DMS153 treated with DMSO at 0.1 percent for 48 hours (cell line): ENCODE data around the gene SLC43A1.
A peak's percentile ranks its signal among the peaks of the same experiment; 100 is the strongest.

Source experiments
- DNase-seq: peaks from one replicate; lab custom pipeline; 2025; ENCODE audit not compliant: unreplicated experiment; lab: John Stamatoyannopoulos, UW

The SLC43A1 gene

DNA sequence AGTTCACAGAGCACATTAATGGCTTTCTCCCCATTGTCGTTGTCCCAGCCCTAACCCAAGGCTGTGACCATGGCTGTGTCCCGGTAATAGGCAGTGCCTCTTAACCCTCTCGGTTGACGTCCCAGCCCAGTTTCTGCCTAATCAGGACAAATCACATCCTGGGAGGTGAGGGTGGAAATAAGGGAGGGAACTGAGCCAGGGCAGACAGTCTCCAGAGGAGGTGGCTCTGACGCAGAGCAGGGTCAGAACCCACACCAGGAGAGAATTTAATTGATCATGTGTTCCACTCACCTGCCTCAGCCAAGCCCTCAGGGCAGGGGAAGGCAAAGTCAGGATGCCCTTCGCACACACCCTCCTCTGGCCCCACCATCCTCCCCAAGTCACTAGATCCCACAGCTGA is 17.0 kb downstream of the SLC43A1 start:
- no peak for DNase-seq

- no peak for DNase-seq
Measured at GRCh38 chr11:57497303-57498247, 17.9 kb downstream of the SLC43A1 start.

- no peak for DNase-seq
Measured at GRCh38 chr11:57496109-57496820, 19.2 kb downstream of the SLC43A1 start.

DNA sequence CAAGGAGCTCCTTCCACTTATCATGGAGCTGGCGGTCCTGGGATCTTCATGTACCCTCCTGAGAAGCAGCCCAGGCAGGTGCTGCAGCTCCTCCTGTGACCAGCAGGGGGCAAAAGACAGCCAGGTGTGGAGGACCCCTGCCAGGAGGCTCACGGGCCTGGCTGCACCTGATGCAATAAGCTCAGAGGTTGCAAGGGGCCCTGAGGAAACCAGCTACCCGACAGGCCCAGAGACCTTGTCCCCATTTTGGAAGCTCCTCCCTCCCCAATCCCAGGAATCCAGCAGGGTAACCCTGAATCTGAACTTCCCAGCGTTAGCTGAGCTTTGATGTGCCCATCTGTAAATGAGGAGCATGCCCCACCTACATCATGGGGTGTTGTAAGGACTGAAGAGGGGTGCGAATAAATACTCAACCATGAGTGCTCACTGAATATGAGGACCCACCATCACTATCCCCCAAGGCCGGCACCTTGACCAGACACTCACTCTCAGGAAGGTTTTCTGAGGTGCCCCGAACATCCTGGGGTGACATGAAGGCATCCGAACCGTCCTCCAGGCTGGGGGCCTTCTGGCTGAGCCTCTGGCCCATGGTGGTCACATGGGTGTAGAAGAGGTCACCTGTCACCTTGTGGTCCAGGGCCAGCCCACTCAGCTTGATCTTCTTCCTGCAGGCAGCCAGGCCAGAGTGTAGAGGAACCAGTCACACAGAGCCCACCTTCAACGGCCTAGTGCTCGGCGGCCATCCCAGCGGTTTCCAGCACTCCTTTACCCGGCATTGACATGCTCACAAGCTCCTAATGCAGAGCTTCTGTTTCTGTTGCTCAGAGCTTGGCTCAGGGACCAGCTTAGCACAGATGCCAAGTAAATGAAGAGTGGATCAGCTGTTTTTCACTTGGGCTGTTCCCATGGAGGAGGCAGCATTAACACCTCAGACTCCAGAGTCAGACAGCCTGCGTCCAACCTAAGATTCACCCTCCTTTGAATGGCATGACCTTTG is 21.7 kb downstream of the SLC43A1 start:
- peak; percentile 31 for DNase-seq

- no peak for DNase-seq
Measured at GRCh38 chr11:57491371-57492061, 24.0 kb downstream of the SLC43A1 start.

DNA sequence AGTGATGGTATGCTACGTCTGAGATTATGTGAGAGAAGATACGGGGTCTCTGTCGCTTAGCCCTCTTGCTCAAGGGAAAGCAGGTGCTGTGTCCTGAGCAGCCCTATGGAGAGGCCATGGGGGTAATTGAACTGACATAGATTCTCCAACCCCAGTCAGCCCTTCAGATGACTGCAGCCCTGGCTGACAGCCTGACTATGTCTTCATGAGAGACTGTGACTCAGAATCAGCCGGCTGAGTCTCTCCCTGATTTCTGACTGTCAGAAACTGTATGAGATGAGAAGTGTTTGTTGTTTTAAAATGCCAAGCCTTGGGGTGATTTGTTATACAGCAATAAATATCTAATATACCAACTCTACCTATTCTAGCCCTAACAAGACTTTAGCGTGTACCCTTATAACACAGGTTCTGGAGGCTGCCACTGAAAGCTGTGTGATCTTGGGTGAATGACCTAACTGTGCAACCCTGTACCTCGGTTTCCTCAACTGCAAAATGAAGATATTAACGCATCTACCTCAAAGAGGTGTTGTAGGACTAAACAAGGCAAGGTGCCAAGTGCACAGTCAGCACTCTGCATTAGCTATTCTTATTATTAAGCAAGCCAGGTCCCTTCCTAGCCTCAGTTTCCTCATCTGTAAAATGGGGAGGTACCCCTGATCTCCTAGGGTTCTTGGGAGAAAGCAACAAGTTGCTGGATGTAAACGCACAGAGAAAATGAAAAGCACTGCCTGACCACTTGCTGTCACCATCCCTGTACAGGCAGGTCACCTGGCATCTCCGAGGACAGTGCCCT is 24.9 kb downstream of the SLC43A1 start:
- DNase-seq, result no peak

GRCh38 chr11:57487920-57488659 is 27.4 kb downstream of the SLC43A1 start:
- no peak for DNase-seq

DNA sequence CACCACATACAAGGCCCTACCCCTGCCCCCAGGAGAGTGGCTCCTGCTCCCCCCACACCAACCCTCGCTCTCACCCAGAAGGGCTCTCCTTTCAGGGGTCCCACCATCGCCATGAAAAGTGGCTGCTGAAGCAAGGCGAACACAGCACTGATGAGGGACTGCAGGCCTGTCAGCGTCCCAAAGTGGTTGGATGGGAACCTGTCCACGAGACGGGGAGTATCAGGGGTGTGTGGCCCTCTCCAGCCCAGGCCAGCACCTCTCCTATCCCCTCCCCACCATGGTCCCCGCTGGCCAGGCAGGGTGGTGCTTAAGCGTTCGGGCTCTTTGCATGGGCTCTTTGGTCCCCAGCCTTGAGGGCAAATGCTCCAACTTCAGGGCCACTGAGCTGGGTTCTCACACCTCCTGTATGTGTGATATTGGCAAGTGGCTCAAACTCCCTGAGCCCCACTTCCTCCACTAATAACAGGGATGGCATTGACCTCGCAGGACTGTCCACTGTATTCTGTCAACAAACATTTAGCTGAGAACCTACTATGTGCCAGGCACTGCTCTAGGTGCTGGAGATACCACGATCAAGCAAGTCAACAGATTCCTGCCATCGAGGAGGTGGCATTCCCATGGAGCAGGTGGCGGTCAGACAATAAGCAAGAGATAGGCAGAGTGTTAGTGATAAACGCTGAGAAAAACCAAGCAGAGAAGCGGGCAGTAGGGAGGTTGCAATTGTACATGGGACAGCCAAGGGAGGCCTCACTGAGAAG is 28.3 kb downstream of the SLC43A1 start:
- no peak for DNase-seq

- no peak for DNase-seq
Measured at GRCh38 chr11:57485217-57485990, 30.1 kb downstream of the SLC43A1 start.

DNA sequence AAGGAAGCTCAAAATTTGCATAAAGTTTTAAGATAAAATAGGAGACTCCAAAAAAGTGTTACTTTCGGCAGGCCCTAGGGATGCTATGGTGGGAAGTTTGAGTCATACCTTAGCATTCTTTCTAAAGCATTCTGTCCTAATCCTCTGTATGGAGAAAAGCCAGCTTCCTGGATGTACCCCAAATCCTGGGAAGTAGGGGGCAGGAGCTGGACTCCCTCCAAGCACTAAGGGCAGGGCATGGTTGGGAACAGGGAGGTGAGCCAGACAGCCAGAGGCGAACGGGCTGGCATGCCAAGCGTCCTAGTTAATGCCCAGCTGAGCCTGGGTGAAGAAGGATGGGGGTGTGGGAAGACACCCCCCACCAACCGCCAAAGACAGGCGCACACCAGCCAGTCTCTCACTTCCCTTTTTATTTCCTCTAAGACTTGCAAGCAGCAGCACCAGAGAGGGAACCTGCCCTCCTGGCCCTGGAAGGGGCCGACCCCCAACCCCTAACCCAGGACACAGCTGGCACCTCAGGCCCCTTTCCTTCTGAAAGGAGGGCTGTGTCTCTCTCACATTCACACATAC is 31.3 kb downstream of the SLC43A1 start:
- no peak for DNase-seq

DNA sequence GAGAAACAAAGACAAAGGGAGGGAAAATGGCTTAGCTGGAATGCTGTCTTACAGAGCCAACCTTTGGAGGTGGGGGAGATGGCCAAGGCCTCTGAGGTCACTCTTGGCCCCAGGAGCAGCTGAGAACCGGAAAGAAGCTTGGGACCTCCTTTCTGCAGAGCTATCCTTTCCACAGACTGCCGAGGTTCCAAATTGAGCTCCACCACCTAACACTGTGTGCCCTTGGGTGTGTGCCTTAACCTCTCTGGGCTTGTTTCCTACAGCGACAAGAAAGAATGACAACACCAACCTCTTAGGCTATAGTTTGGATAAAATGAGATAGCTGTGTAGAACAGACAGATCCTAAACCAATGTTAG is 32.0 kb downstream of the SLC43A1 start:
- DNase-seq, result no peak

GRCh38 chr11:57482782-57483561 is 32.5 kb downstream of the SLC43A1 start:
- no peak for DNase-seq

- DNase-seq, result no peak
Measured at GRCh38 chr11:57481915-57482781, 33.4 kb downstream of the SLC43A1 start.

- DNase-seq, result no peak
Measured at GRCh38 chr11:57481315-57481714, 34.2 kb downstream of the SLC43A1 start.

DNA sequence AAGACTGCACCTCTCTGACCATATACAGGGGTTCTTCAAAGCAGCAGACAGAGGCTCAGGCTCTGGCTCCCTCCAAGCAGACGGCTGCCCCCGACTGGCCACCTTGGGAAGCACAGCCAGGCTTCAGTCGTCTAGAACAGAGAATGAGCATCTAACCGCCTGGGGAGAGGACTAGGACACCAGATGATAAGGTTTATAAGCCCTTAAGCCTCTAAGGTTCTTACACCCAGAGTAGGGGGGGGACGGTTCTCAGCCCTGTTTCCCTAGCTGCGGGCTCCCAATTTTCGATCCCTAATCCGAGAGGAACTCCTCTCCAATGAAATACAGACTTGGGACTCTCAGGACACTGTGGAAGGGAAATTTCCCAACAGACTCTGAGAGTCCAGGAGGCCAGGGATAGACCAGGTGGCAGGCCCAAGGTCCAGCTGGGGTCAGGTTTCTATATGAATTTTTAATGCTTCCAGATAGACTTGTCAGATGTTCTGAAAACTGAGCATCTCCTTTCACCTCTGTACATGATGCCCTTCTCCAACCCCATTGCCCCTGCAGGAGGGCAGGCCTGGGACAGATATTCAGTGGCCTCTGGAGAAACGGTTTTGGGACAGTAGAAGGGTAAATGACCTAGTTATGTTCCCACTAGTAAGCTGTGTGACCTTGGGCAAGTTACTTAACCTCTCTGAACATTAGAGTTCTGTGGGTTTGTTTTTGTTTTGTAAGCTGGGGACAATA is 34.9 kb downstream of the SLC43A1 start:
- DNase-seq, result peak; percentile 60
